NCI-H2107 (cell line): Measurements from ENCODE around the gene CPN1.
"Not testable (repeated sequence)": the region's sequence is repeated elsewhere in the genome, so short reads cannot be mapped to it uniquely, and the experiment has no call there.

Experiments used
- DNase-seq: peaks from one replicate; lab custom pipeline; 2025; lab: John Stamatoyannopoulos, UW

CPN1 gene

DNA sequence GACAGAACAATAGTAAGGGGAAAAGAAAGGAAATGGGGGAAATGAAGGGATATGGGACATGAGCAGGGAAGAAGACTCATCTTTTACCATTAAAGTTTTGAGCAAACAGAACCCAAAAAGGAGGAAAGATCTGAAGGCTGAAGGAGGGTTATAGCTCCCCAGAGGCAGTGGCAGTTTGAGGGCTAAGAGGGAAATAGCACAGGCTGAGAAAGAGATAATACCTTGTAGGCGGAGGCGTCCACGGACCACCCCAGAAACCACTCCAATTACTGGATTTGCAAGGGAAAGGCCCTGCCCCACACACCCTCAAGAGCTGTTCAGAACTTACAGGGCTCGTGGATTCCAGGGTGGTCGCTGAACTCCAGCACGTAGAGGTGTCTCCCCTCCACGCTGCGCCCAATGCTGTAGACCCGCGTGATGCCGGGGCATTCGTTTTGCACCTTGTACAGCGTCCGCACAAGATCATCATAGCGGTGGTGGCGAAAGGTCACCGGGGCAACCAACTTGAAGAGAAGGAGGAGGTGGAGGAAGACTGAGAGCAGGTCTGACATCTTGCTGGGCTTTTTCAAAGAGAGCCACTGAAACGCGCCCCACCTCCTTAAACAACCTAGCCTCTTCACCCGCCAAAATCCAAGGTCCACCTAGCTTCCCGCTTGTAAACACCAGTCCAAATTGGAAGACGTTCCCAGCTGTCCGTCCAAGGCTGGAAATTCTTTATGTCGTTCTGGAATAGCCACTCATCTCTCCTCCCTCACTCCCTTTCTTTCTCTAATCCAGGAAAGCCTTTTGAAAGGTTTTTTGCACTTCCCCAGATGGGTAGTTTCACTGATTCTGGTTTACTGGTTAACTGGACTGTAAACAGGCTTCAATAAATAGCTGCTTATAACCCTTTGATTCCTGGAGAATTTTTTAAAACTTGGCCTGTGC lies at the start of gene CPN1:
TSS of gene CPN1 (minus strand) at position 795 of the 927 bp plus-strand sequence. CDS start at position 551, 244 bp downstream.
- no peak for DNase-seq

- no peak for DNase-seq
These were observed 49.2 kb upstream of the CPN1 start for GRCh38 chr10:100130831-100131230.

DNA sequence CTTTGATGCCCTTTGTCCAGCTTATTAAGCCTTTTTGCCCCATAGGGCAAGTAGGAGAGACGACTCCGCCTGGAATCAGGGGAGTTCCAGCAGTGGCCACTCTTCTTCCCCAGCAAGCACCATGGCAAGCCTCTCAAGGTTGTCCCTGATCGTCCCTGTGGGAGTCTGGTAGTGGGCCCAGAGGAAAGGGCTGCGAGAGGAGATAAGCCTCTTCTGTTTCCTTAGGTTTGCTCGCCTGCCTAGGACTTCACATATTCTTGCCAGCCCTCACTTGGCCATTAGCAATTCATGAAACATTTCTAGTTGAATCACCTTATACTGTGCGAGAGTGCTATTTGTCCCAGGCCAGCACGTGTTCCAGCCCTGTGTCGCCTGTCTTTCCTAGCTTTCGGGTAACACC lies 47.8 kb upstream of the CPN1 start:
- DNase-seq: no peak

- DNase-seq: no peak
These were observed 47.3 kb upstream of the CPN1 start for GRCh38 chr10:100128951-100129350.

GRCh38 chr10:100125335-100125734 lies 43.7 kb upstream of the CPN1 start:
- DNase-seq: not testable (repeated sequence)

DNA sequence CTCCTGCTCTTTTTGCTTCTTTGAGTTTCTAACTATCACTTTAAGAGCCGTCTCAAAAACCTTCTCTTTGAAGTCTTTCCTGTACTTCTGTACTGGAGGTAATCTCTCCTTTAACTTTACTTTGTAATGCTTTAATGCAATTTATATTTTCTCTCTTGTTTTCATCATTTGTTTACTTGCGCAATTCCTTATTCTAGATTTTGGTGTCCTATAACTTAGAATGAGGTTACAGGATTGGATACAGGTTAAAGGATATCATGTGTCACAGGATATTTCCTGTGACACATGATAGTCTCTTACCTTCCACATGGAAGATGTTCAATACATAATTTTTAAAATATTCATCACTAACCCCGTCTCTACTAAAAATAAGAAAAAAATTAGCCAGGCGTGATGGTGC lies 42.4 kb upstream of the CPN1 start:
- no peak for DNase-seq

- DNase-seq: no peak
These were observed 41.1 kb upstream of the CPN1 start for GRCh38 chr10:100122780-100123179.

DNA sequence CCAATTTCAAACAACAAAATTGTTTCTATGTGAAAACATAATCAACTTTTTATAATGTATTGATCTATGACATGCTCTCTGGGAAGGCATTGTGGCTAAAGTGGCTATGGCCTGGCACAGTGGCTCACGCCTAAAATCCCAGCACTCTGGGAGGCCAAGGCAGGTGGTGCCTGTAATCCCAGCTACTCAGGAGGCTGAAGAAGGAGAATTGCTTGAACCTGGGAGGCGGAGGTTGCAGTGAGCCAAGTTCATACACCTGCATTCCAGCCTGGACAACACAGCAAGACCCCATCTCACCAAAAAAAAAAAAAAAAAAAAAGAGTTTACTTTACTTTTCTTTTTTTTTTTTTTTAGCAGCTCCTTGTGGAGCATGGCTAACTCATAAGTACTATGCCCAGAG lies 38.9 kb upstream of the CPN1 start:
- DNase-seq: no peak

DNA sequence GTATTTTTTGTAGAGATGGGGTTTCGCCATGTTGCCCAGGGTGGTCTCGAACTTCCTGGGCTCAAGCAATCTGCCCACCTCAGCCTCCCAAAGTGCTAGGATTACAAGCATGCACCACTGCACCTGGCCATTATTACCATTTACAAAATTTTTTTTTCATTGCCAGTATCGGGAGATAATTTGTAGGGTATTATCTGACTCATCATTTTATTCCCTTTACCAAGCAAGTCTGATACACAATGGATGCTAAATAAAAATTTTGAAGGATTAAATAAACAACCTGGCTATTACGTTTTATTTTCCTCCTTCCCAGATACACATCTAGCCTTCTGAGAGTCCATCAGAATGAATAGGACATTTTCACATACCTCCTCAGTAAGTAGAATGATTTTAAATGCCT lies 38.1 kb upstream of the CPN1 start:
- no peak for DNase-seq

DNA sequence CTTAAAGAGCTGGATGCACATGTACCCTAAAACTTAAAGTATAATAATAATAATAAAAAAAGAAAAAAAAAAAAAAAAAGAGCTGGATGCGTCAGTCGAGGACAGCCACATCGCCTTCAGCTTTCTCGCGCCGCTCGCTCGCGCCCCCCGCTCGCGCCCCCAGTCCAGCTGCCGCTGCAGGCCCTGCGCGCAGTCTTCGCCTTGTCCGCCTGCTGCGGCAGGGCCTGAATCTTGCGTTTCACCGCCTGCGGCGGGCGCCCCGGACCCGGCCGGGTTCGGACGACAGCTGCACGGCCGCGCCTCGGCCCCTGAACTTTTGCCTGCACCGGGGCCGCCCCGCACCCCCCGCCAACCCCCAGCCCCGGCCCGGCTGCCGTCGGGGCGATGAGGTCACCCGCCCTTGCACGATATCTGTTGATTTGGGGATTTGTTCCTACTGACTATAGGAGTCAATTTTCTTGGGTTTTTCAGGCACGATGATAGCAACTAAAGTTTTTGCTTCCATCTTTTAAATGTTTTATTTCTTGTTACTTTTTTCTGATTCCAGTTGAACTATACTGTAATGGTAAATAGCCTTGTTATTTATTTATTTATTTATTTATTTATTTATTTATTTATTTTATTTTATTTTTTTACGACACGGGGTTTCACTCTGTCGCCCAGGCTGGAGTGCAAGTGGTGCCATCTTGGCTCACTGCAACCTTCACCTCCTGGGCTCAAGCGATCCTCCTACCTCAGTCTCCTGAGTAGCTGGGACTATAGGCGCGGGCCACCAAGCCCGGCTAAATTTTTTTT lies 33.5 kb upstream of the CPN1 start:
- no peak for DNase-seq

GRCh38 chr10:100114460-100114859 lies 32.8 kb upstream of the CPN1 start:
- no peak for DNase-seq

- no peak for DNase-seq
These were observed 28.0 kb upstream of the CPN1 start for GRCh38 chr10:100109670-100110069.

- DNase-seq: no peak
These were observed 25.2 kb upstream of the CPN1 start for GRCh38 chr10:100106865-100107264.

- no peak for DNase-seq
These were observed 22.6 kb upstream of the CPN1 start for GRCh38 chr10:100104300-100104699.

- DNase-seq: no peak
These were observed 21.9 kb upstream of the CPN1 start for GRCh38 chr10:100103581-100103980.

DNA sequence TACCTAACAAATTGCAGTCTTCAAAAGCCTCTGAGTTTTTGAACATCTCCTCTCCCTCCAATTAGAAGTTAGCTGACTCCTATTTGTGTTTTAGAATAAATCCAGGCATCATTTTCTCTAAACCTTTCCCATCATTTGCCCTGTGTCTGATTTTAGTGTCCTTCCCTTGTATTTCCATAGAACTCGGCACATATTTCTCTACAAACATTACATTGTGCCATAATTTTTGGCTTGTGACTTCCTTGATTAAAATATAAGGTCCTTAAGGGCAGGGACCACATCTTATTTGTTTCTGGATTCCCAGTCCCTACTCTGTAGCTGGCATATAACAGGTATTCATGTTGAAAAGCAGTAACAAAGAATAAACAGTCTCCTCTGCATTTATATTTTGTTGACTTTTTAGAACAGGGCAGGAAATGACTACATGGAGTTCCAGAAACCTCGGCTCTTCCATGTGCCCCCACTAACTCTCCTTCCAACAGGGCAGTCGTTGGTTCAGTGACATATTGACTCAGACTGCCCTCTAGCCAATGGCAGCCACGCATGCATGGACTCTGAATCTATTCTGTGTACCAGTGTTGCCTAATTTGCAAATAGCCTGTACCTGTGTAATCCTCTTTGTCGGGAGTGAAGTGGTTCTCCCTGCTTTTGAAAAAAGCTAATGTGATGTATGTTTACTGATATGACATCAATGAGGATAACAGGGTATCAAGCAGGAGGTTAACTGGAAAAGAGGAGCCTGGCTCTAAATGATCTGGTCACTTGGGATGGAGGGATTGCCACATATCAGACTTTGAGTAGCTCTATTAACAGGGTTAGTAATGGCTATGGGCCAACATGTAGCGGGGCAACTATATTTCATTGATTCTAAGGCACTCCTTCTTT lies 19.8 kb upstream of the CPN1 start:
- DNase-seq: no peak

- no peak for DNase-seq
These were observed 19.0 kb upstream of the CPN1 start for GRCh38 chr10:100100651-100101184.

DNA sequence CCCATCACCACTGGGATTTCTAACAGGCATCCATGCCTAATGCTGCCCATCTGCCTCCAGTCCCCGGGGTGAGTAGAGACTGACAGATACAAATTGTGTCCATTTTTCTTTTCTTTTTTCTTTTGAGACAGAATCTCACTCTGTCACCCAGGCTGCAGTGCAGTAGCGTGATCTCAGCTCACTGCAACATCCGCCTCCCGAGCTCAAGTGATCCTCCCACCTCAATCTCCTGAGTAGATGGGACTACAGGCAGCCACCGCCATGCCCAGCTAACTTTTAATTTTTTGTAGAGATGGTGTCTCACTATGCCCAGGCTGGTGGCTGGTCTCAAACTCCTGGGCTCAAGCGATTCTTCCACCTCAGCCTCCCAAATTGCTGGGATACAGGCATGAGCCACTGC lies 7.6 kb upstream of the CPN1 start:
- DNase-seq: no peak

- DNase-seq: not testable (repeated sequence)
These were observed 5.0 kb upstream of the CPN1 start for GRCh38 chr10:100086708-100087107.

DNA sequence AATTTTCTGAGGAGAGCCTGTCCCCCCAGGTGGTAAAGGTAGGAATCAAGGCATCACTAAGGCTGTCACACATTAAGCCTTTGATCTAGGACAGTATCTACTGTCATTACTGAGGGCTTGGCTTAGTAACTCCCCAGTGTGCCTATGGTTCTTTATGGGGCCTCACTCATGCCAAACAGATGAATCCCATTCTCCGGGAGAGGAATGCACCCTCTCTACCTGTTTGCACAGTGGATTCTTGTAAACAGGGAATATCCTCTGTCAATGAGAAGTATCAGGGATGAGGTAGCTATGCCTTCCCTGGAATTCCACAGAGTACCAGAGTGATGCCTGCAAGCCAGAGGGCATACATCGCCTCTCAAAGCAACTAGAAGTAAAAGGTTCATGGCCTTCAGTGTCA lies 3.9 kb upstream of the CPN1 start:
- no peak for DNase-seq

GRCh38 chr10:100083623-100084022 lies 2.0 kb upstream of the CPN1 start:
- no peak for DNase-seq

DNA sequence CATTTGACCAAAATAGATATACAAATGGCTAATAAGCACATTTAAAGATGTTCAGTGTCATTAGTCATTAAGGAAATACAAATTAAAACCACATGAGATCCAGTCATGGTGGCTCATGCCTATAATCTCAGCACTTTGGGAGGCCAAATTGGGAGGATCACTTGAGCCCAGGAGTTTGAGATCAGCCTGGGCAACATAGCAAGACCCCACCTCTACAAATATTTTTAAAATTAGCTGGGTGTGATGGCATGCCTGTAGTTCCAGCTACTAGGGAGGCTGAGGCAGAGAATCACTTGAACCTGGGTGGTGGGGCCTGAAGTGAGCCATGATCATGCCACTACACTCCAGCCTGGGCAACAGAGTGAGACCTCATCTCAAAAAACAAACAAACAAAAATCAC lies 607 bp upstream of the CPN1 start:
- not testable (repeated sequence) for DNase-seq
